ENCODE results near the gene NWD2. TPM values are rescaled to one million over a fixed set of nuclear protein-coding genes. Genes with fewer than 3 reads are reported as not detected.

Gene NWD2
- total RNA-seq, 1 experiment from 2014 or later: not detected

GRCh38 chr4:37370052-37370451, 125.5 kb downstream of the NWD2 start:
- Histone ChIP-seq H3K27ac (ENCODE audit: low read depth, low read length) (no peak overlapping the region), H3K4me2 (ENCODE audit: low read length) (no peak overlapping the region), H3K79me2 (ENCODE audit: insufficient read depth, low read length) (no peaks in the 10 kb centered on the region), H2AFZ (ENCODE audit: low read depth, low read length, poor library complexity, severe bottlenecking) (no peak overlapping the region), H4K20me1 (ENCODE audit: insufficient read depth) (no peaks in the 10 kb centered on the region; the same call in 1 of the 2 replicates), H3K27me3 (ENCODE audit: insufficient read depth, low read length) (peaks cover 15% of the 10 kb centered on the region; the same call in 1 of the 2 replicates), H3K4me3 (replicated peaks in 1 of 2; ENCODE audit: low read depth in 1 of 2, low read length in 2 of 2) (no peak overlapping the region), H3K9me2 (ENCODE audit: insufficient read depth) (no peaks in the 10 kb centered on the region), H3K4me1 (ENCODE audit: control insufficient read depth in 1 of 2, insufficient read depth in 2 of 2, low read length in 2 of 2) (no peaks in the 10 kb centered on the region), H3K36me3 (ENCODE audit: control insufficient read depth in 1 of 2, insufficient read depth in 2 of 2, low read length in 2 of 2) (no peaks in the 10 kb centered on the region), H3K9me3 (ENCODE audit: control insufficient read depth in 1 of 2, insufficient read depth in 1 of 2, low read depth in 1 of 2, low read length in 2 of 2) (no peaks in the 10 kb centered on the region), H3K9ac (ENCODE audit: low read length) (no peak overlapping the region)
- intact Hi-C loops (cut with micrococcal nuclease): no loop called here
- no peak for TF ChIP-seq EGR1 (IDR thresholded peaks at IDR 0.05; ENCODE audit: low read depth)
- TF ChIP-seq REST (IDR thresholded peaks at IDR 0.05; ENCODE audit: low read depth): no peak
- no peak for TF ChIP-seq EZH2 (IDR thresholded peaks at IDR 0.05)
- no peak for TF ChIP-seq POLR2AphosphoS5 (IDR thresholded peaks at IDR 0.05; ENCODE audit: low read depth, low read length)
- TF ChIP-seq ATF3 (IDR thresholded peaks at IDR 0.05): no peak
- TF ChIP-seq SRF (IDR thresholded peaks at IDR 0.05; ENCODE audit: low read depth): no peak
- no peak for TF ChIP-seq TCF7L2 (IDR thresholded peaks at IDR 0.05; ENCODE audit: borderline replicate concordance, extremely low read depth, insufficient read depth, insufficient read length)
- RAD21 ChIA-PET (ENCODE audit: low non-redundant PET in 1 of 2, low total read pairs in 2 of 2, uncharacterized antibody in 2 of 2, unreplicated experiment in 2 of 2): no interaction called here
- ATAC-seq (no peak), DNase-seq (ENCODE audit: low read depth, low spot score) (no peak)
- CTCF ChIA-PET: no interaction called here
- no TSS peak for BruUV-seq (replicated peaks)
- POLR2A ChIA-PET: no interaction called here

Data from HCT116 (cell line).